HG03103 (cell line): ENCODE data around the gene SS18.
"Not testable (repeated sequence)": the region's sequence is repeated elsewhere in the genome, so short reads cannot be mapped to it uniquely, and the experiment has no call there.

Experiments
- ATAC-seq: cut with Tn5 transposase; IDR thresholded peaks from one replicate; pipeline ENCODE4 v1.9.1; 2021; ENCODE audit warnings: low read depth; ENCODE audit not compliant: unreplicated experiment

SS18 gene

GRCh38 chr18:26090130-26091046 lies at the start of gene SS18:
SS18 (minus strand) TSS chr18:26090613; CDS start chr18:26090569, 44 bp downstream.
- ATAC-seq = peak; percentile 72

DNA sequence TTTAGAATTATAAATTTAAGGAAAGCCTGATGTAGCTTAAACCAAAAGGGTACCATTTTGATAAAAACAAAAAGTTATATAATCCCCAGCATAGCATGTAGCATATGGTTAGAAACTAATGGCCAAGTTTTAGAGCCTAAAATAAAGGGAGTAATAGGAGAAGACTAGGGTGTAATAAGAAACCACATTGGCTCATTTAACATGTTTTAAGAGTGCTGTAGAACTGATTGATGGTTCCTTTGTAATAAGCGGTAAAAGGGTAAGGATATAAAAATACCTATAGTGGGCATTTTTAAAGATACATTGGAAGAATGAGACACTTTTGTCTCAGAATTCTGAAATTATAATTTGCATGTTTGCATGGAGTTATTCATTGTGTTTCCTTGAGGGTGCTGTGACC lies 45.1 kb upstream of the SS18 start:
- no peak for ATAC-seq

DNA sequence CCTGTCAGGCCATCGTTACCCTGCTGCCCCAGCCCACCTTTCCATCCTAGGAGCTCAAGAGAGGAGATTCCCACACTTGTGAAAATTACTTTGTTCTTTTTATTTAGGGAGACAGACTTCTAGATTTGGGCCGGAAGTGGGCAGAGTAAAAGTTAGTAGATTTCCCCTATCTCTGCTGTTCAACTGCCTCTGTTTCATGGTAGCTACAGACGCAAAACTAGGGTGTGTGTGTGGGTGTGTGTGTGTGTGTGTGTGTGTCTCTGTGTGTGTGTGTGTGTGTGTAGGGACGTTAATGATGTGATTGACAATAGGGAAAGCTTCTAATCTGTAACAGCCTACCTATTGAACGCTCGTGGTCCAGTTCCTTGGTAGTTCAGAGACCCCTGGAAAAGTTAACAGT lies 43.7 kb upstream of the SS18 start:
- ATAC-seq = no peak

- ATAC-seq = no peak
Measured at GRCh38 chr18:26133652-26134051, 43.2 kb upstream of the SS18 start, which contains the start of gene PSMA8. PSMA8 (plus strand) TSS chr18:26133869; CDS start chr18:26133966, 97 bp downstream.

DNA sequence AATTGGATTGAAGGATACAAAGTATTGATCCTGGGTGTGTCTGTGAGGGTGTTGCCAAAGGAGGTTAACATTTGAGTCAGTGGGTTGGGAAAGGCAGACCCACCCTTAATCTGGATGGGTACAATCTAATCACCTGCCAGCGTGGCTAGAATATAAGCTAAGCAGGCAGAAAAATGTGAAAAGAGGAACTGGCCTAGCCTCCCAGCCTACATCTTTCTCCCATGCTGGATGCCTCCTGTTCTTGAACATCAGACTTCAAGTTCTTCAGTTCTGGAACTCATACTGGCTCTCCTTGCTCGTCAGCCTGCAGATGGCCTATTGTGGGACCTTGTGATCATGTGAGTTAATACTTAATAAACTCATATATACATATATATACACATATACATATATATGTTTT lies 37.8 kb upstream of the SS18 start:
- not testable (repeated sequence) for ATAC-seq

DNA sequence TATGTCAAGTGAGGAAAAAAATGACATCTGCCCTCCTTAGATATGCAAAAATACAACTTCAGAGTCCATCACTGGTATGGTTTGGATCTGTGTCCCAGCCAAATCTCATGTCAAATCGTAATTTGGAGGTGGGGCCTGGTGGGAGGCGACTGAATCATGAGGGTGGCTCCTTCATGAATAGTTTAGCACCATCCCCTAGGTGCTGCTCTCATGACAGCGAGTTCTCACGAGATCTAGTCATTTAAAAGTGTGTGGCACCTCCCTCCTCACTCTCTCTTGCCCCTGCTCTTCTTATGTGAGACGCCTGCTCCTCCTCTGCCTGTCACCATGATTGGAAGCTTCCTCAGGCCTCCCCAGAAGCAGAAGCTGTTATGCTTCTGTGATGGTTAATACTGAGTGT lies 37.4 kb upstream of the SS18 start:
- no peak for ATAC-seq

GRCh38 chr18:26121994-26122393 lies 31.6 kb upstream of the SS18 start:
- ATAC-seq = not testable (repeated sequence)

DNA sequence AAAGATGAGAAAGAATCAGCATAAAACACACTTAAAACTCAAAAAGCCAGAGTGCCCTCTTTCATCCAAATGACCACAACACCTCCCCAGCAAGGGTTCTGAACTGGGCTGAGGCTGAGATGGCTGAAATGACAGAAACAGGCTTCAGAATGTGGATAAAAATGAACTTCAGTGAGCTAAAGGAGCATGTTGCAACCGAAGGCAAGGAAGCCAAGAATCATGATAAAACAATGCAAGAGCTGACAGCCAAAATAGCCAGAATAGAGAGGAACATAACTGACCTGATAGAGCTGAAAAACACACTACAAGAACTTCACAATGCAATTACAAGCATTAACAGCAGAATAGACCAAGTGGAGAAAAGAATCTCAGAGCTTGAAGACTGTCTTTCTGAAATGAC lies 31.1 kb upstream of the SS18 start:
- ATAC-seq = no peak

DNA sequence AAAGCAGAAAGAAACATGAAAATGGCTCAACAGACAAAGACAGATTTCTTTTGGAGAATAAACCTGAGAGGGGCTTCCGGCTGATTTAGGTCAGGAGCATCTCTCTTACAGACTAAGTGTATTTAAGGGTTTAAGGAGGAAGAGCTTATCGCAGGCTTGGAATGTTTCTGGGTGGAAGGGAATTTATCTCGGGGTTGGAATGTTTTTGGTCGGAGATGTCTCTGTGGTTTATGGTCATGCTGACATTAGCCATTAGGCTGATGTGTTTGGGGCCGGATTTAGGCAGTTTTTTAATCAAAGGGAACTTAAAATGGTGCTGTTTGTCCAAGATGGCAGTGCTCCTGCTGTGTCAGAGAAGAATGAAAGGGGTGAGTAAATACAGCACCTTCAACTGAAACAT lies 28.8 kb upstream of the SS18 start:
- no peak for ATAC-seq

DNA sequence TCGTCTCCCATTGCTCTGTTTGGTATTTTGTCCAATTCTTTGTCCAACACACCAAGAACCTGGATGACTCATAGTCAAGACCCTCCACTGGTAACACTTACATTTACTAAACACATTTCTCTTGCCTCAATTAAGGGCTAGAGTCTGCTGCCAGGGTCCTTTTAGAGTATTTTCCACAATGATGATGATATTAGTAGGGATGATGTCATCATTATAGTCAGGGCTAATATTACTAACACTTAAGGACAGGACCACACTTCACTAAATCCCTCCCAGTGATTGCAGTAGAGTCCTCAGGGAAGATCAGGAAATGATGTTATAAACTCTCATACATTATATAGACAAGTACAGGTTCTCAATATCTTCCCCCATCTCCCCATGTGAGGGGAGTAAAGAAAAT lies 13.6 kb upstream of the SS18 start:
- ATAC-seq = no peak

- ATAC-seq = no peak
Measured at GRCh38 chr18:26103579-26103978, 13.2 kb upstream of the SS18 start.

GRCh38 chr18:26097563-26097962 lies 7.2 kb upstream of the SS18 start:
- no peak for ATAC-seq

GRCh38 chr18:26096852-26097251 lies 6.4 kb upstream of the SS18 start:
- no peak for ATAC-seq

DNA sequence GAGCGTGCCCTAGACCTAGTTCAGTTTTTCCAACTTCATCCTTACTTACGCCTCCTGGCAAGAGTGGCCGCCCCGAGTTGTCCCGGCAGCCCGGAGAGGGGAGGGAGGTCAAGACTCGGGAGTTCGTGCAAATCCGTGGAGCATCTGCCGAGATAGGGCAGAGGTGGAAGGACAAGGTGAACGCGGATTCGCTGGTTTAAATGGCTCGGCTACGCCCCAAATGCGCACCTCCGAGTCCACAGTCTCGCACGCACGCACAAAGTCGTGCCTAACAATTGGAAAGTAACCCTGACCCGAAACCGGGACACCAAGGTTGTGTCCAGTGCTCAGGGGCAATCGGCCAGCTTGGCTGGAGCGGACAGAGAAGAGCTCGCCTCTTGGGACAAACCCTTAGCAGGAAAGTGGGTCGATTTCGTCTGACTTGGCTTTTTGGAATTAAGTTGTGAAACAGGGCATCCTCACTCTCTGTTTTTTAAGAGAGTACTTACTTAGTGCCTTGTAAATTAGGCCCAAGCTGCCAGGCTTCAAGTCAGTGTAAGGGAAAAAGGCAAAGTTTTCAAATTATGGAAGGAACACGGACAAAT lies 726 bp upstream of the SS18 start:
- ATAC-seq = peak; percentile 33

DNA sequence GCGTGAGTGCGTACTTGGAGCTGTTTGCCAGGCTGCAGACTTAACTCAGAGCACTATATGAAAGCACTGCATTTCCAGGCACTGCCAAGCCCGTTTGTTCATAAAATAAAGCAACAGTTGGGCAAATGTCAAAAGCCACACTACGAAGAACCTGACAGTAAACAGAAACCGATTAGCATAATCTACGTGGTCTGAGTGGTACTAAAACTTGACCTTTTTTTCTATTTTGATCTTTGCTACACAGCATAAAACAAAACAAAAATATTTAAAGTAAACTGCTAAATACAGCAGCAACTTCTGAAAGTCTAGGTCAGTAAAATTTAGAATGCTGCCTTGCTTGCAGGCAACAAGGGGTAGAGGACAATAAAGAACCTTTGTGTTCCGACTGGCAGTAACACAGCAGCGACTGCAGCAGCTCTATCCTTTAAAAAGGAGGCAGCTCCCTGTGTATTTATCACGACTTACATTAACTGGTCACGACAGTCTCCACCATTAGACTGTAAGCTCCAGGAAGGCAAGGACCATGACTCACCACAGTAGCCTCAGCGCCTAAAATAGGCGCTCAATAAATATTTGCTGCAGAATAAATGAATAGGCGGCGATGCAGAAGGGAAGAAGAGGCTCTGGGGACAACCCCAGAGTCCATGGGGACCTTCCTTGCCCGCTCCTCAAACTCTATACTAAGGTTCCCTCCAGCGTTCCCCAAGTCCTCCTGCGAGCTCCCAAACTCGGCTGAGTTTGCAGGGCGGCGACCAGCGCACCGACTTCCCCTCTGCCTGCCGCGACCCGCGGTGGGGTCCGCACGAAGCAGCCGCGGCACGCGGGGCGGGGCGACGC lies 902 bp downstream of the SS18 start:
- ATAC-seq = no peak

- no peak for ATAC-seq
Measured at GRCh38 chr18:26088487-26088886, 1.9 kb downstream of the SS18 start.

- no peak for ATAC-seq
Measured at GRCh38 chr18:26086959-26087358, 3.5 kb downstream of the SS18 start.

DNA sequence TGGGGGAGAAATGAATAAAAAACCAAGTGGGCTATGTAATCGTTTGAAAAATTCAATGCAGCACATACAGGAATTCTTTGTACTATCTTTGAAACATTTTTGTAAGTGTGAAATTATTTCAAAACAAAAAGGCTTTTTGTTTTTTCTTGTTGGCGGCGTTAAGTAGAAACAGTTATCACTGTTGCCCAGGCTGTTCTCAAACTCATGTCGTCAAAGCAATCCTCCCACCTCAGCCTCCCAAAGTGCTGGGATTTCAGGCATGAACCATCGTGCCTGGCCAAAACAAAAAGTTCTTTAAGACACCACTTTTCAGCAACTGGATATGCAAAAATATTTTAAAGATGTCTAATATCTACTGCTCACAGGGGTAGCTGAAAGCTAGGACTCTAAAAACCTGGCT lies 5.4 kb downstream of the SS18 start:
- ATAC-seq = no peak

DNA sequence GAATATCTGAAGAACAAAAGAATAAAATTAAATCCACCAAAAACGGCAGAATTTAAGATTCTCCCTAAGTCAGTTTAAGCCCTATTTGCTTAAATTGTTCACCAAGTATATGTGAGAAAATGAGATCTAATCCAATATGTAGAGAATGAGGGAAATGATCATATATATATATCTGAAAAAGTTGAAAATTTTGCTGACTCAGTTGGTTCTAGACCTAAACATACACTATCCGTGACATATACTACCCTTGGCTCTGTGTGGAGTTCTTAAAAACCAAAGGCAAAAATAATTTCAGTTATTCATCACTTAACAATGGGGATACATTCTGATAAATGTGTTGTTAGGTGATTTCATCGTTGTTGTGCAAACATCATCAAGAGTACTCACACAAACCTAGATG lies 7.3 kb downstream of the SS18 start:
- no peak for ATAC-seq

GRCh38 chr18:26082475-26082874 lies 7.9 kb downstream of the SS18 start:
- ATAC-seq = no peak

DNA sequence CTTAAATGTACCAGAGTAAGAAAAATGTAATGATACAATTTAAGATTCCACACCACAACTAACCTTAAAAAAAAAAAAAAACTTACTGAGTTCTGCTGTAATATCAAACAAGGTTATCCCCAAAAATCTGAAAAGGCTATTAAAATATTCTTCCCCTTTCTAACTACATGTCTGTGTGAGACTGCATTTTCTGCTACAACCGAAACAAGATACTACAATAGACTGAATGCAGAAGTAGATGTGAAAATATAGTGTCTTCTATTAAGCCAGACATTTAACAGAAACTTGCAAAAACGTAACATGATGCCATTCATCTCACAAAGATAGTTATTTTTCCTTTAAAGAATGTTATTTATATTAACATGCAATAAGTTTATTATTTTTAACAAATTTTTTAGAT lies 16.2 kb downstream of the SS18 start:
- ATAC-seq = no peak
